Fibroblast of pulmonary artery (primary cell): ENCODE data around the gene CRTC1.

Source experiments
- DNase-seq: peaks from one replicate; pipeline ENCODE4 v3.0.0-alpha.2; 2010; ENCODE audit warnings: low read depth
- H3K4me3 ChIP-seq: replicated peaks from 2 replicates; pipeline ENCODE4 v1.5.1; 2011; ENCODE audit warnings: low read depth, mild to moderate bottlenecking, control low read depth, low read length, moderate library complexity
- CTCF ChIP-seq: IDR thresholded peaks from 2 replicates; pipeline ENCODE4 v1.5.1; 2011; ENCODE audit warnings: mild to moderate bottlenecking, control low read depth, low read length, inconsistent platforms; ENCODE audit errors: missing control alignments

The CRTC1 gene

GRCh38 chr19:18793144-18794028 is 109.9 kb downstream of the CRTC1 start:
- H3K4me3 ChIP-seq, result no peak overlapping the region
- TF ChIP-seq CTCF, result no peak
- DNase-seq, result no peak

- no peak for DNase-seq
- no peak for TF ChIP-seq CTCF
- no peak overlapping the region for H3K4me3 ChIP-seq
These were observed 110.5 kb downstream of the CRTC1 start for GRCh38 chr19:18794029-18794313.

- H3K4me3 ChIP-seq, result no peak overlapping the region
- DNase-seq, result no peak
- TF ChIP-seq CTCF, result no peak
These were observed 111.2 kb downstream of the CRTC1 start for GRCh38 chr19:18794692-18795091.

- peak; percentile 22 for DNase-seq
- TF ChIP-seq CTCF, result no peak
- no peak overlapping the region for H3K4me3 ChIP-seq
These were observed 112.1 kb downstream of the CRTC1 start for GRCh38 chr19:18795540-18795939.

GRCh38 chr19:18796239-18796638 is 112.8 kb downstream of the CRTC1 start:
- H3K4me3 ChIP-seq, result no peak overlapping the region
- DNase-seq, result no peak
- no peak for TF ChIP-seq CTCF

- no peak overlapping the region for H3K4me3 ChIP-seq
- peak; percentile 14 for TF ChIP-seq CTCF
- no peak for DNase-seq
These were observed 115.2 kb downstream of the CRTC1 start for GRCh38 chr19:18798384-18799352.
